GM10248 (cell line): ENCODE results near the gene TOM1L2.

Experiments
- CTCF ChIA-PET: fragments of 300-600 bp; sonication (Branson Sonifier 250); formaldehyde crosslinking; extraction: SDS; loops from one replicate; lab custom pipeline; 2021; ENCODE audit warnings: antibody characterized with exemption; lab: Yijun Ruan, JAX
- POLR2A ChIA-PET: fragments of 350-650 bp; sonication (Branson Sonifier 250); formaldehyde crosslinking; extraction: SDS; loops from one replicate; lab custom pipeline; 2020; ENCODE audit warnings: antibody characterized with exemption; lab: Yijun Ruan, JAX
- DNase-seq: peaks from one replicate; pipeline ENCODE4 v3.0.0; 2012; ENCODE audit errors: extremely low spot score
- TF ChIP-seq, protein P1 (sequence below): IDR thresholded peaks from 2 replicates; pipeline ENCODE4 v1.5.1; 2012; ENCODE audit warnings: mild to moderate bottlenecking, low read depth; ENCODE audit errors: extremely low read depth, missing control alignments, control extremely low read depth

Gene TOM1L2

GRCh38 chr17:17844079-17844478, 128.1 kb downstream of the TOM1L2 start:
- DNase-seq = no peak
- POLR2A ChIA-PET = no interaction called here
- TF ChIP-seq, protein P1, sequence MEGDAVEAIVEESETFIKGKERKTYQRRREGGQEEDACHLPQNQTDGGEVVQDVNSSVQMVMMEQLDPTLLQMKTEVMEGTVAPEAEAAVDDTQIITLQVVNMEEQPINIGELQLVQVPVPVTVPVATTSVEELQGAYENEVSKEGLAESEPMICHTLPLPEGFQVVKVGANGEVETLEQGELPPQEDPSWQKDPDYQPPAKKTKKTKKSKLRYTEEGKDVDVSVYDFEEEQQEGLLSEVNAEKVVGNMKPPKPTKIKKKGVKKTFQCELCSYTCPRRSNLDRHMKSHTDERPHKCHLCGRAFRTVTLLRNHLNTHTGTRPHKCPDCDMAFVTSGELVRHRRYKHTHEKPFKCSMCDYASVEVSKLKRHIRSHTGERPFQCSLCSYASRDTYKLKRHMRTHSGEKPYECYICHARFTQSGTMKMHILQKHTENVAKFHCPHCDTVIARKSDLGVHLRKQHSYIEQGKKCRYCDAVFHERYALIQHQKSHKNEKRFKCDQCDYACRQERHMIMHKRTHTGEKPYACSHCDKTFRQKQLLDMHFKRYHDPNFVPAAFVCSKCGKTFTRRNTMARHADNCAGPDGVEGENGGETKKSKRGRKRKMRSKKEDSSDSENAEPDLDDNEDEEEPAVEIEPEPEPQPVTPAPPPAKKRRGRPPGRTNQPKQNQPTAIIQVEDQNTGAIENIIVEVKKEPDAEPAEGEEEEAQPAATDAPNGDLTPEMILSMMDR = no peak
- CTCF ChIA-PET = interaction anchor here (1.1 kb wide), 1 partner anchor 9 kb away, joined by 4 read pairs; no protein-coding TSS in a partner anchor

DNA sequence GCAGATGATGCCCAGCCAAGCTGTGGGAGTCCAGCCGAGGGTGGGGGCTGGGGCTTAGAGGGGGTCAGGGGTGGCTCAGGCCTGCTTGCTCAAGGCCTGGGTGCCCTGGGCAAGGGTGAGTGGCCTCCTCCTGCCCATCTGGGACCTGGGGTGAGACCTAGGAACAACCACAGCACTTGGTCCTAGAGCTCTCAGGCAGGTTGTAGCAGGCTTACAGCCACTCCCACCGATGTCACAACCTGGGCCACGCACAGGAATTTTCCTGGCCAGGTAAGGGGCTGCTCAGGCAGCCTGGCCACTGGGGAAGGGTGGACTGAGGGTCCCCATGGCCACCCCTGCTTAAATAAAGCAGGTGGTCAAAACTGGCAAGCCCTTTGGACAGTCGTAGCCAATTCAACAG, 129.1 kb downstream of the TOM1L2 start:
- ChIA-PET CTCF (interaction anchor here (1.5 kb wide), 1 partner anchor 8 kb away, joined by 3 read pairs; no protein-coding TSS in a partner anchor), POLR2A (no interaction called here)
- TF ChIP-seq, protein P1 = no peak
- no peak for DNase-seq

GRCh38 chr17:17842111-17842876, 129.9 kb downstream of the TOM1L2 start:
- TF ChIP-seq, protein P1 = no peak
- POLR2A ChIA-PET = no interaction called here
- DNase-seq = no peak
- CTCF ChIA-PET = interaction anchor here (1.1 to 1.9 kb wide), 5 partner anchors 9 to 31 kb away, joined by 3 to 8 read pairs (median 4); no protein-coding TSS in a partner anchor

DNA sequence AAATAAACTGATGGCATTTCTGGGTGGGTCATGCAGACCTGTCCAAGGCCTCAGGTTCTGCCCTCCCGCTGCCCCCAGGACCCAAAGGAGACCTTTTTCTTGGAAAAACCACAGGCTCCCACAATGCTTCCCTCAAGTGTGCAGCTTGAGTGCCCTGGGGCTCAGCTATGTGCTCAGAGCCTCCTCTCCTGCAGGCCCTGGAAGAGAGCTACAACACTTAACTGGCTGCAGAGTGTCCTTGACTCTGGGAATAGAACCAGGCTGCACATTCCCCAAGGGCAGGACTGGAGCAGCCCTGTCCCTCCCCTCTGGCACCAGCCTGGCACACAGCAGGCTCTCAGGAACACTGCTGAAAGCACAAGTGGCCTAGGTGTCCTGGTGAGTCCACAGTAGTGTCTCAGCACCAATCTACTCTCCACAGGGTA, 130.6 kb downstream of the TOM1L2 start:
- CTCF ChIA-PET = interaction anchor here (1.1 to 1.9 kb wide), 6 partner anchors 10 to 56 kb away, joined by 3 to 8 read pairs (median 4); no protein-coding TSS in a partner anchor
- DNase-seq = no peak
- POLR2A ChIA-PET = no interaction called here
- TF ChIP-seq, protein P1 = no peak

DNA sequence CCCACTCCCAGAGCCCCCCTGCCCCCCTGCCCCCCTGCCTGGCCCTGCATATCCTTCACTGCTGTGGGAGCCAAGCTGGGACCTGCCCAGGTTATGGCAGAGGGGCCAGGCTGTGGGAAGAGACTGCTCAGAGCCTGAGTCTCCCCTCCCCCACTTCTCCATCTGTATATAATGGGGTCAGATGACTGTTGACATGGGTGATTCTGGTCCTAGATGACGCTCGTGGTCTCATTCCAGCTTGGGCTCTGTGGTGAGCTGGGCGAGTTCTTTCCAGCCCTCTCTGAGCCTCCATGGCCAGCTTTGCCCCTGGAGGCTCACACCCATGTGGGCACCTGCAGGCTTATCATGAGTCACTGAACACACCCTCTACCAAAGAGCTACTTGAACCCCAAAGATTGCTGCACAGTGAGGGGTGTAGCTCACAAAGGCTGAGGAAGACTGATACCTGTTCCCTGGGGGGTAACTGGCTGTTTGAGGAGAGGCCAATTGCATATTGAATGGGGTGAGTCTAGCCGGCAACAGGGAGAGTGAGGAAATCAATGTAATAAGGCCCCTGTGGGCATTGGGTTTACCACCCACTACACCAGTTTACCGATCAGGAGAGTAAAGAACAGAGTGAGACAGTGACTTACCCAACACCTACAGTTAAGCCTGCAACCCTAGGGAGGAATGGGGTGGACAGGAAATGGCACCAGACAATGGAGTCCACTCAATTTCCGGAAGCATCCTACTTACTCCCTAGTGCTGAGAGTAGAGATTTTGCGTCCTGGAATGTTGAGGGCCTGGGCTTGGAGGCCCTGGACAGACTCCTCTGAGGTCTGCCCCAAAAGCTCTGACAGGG, 131.2 kb downstream of the TOM1L2 start:
- ChIA-PET POLR2A (interaction anchor here (0.8 kb wide), 1 partner anchor 8 kb away, joined by 8 read pairs; no protein-coding TSS in a partner anchor), CTCF (interaction anchor here (0.8 to 1.9 kb wide), 9 partner anchors 10 to 344 kb away, joined by 3 to 8 read pairs (median 4); no protein-coding TSS in a partner anchor)
- TF ChIP-seq, protein P1 = no peak
- DNase-seq = no peak
